ENCODE results near the gene IMPA2. TPM values are rescaled to one million over a fixed set of nuclear protein-coding genes. Genes with fewer than 3 reads are reported as not detected.
"Not testable (repeated sequence)": the region's sequence is repeated elsewhere in the genome, so short reads cannot be mapped to it uniquely, and the experiment has no call there.

Gene IMPA2
- total RNA-seq, 1 experiment from 2014 or later: 37.6 TPM

DNA sequence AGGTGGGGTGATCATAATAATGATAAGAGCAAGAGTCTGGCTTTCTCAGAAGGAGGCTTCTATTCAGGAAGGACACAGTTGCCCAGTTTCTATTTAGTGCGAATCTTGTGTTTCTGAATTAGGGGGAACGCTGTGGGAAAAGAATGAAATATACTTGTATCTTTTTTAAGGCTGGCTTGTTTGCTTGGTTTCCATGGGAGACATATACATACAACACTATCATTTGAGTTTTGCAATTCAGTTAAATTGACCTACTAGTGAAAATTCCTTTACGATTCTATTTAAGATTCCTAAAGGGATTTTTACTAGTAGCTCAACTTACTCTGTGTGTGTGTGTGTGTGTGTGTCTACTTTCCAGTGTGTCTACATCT, 87.6 kb downstream of the IMPA2 start:
- Histone ChIP-seq H3K9me3 (ENCODE audit: control insufficient read depth, insufficient read depth, low read depth, low read length) (no peaks in the 10 kb centered on the region), H3K27me3 (ENCODE audit: control insufficient read depth, insufficient read depth, low read length) (no peaks in the 10 kb centered on the region), H3K36me3 (ENCODE audit: control insufficient read depth, insufficient read depth, low read length) (no peaks in the 10 kb centered on the region), H3K27ac (ENCODE audit: low read length) (no peak overlapping the region), H3K4me1 (ENCODE audit: control insufficient read depth, insufficient read depth, low read length) (no peaks in the 10 kb centered on the region), H3K4me3 (ENCODE audit: low read depth in 2 of 2, low read length in 2 of 2) (no peak overlapping the region)
- ChIA-PET POLR2A (no interaction called here), CTCF (no interaction called here)
- in situ Hi-C loops (cut with HindIII; ENCODE audit: low pct_unique_long_range_greater_than_20kb, low sequenced_read_pairs): no loop called here
- DNase-seq (ENCODE audit: low read depth, low spot score) (no peak), ATAC-seq (no peak)
- TF ChIP-seq REST (IDR thresholded peaks at IDR 0.05; ENCODE audit: insufficient read depth in 1 of 2, low read depth in 2 of 2, low read length in 1 of 2) (no peak), SIN3A (IDR thresholded peaks at IDR 0.05; ENCODE audit: borderline replicate concordance, insufficient read depth, low read depth, low read length) (no peak), POLR2AphosphoS5 (IDR thresholded peaks at IDR 0.05; ENCODE audit: low read depth, low read length) (no peak), TCF7L2 (IDR thresholded peaks at IDR 0.05; ENCODE audit: low read depth, low read length) (no peak)
- TF ChIP-seq, protein P1, sequence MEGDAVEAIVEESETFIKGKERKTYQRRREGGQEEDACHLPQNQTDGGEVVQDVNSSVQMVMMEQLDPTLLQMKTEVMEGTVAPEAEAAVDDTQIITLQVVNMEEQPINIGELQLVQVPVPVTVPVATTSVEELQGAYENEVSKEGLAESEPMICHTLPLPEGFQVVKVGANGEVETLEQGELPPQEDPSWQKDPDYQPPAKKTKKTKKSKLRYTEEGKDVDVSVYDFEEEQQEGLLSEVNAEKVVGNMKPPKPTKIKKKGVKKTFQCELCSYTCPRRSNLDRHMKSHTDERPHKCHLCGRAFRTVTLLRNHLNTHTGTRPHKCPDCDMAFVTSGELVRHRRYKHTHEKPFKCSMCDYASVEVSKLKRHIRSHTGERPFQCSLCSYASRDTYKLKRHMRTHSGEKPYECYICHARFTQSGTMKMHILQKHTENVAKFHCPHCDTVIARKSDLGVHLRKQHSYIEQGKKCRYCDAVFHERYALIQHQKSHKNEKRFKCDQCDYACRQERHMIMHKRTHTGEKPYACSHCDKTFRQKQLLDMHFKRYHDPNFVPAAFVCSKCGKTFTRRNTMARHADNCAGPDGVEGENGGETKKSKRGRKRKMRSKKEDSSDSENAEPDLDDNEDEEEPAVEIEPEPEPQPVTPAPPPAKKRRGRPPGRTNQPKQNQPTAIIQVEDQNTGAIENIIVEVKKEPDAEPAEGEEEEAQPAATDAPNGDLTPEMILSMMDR (IDR thresholded peaks at IDR 0.05): no peak
- intact Hi-C loops (cut with micrococcal nuclease; ENCODE audit: unreplicated experiment): no loop called here
- BruUV-seq (replicated peaks): no TSS peak

- CTCF ChIA-PET; ATAC-seq; H3K9me3 ChIP-seq (ENCODE audit: control insufficient read depth, insufficient read depth, low read depth, low read length); H3K27ac ChIP-seq (ENCODE audit: low read length); BruUV-seq (replicated peaks); in situ Hi-C loops (cut with HindIII; ENCODE audit: low pct_unique_long_range_greater_than_20kb, low sequenced_read_pairs); DNase-seq (ENCODE audit: low read depth, low spot score); H3K4me1 ChIP-seq (ENCODE audit: control insufficient read depth, insufficient read depth, low read length); H3K4me3 ChIP-seq (ENCODE audit: low read depth in 2 of 2, low read length in 2 of 2); intact Hi-C loops (cut with micrococcal nuclease; ENCODE audit: unreplicated experiment); H3K27me3 ChIP-seq (ENCODE audit: control insufficient read depth, insufficient read depth, low read length); H3K36me3 ChIP-seq (ENCODE audit: control insufficient read depth, insufficient read depth, low read length); POLR2A ChIA-PET: not testable (repeated sequence)
Observed at GRCh38 chr18:12071066-12071465, 89.8 kb downstream of the IMPA2 start.

- intact Hi-C loops (cut with micrococcal nuclease; ENCODE audit: unreplicated experiment): no loop called here
- Histone ChIP-seq H3K4me1 (ENCODE audit: control insufficient read depth, insufficient read depth, low read length) (no peaks in the 10 kb centered on the region), H3K27ac (ENCODE audit: low read length) (no peak overlapping the region), H3K36me3 (ENCODE audit: control insufficient read depth, insufficient read depth, low read length) (no peaks in the 10 kb centered on the region), H3K4me3 (ENCODE audit: low read depth in 2 of 2, low read length in 2 of 2) (no peak overlapping the region), H3K27me3 (ENCODE audit: control insufficient read depth, insufficient read depth, low read length) (no peaks in the 10 kb centered on the region), H3K9me3 (ENCODE audit: control insufficient read depth, insufficient read depth, low read depth, low read length) (no peaks in the 10 kb centered on the region)
- TF ChIP-seq TCF7L2 (IDR thresholded peaks at IDR 0.05; ENCODE audit: low read depth, low read length): no peak
- TF ChIP-seq, protein P1 (IDR thresholded peaks at IDR 0.05): no peak
- TF ChIP-seq POLR2AphosphoS5 (IDR thresholded peaks at IDR 0.05; ENCODE audit: low read depth, low read length): no peak
- TF ChIP-seq SIN3A (IDR thresholded peaks at IDR 0.05; ENCODE audit: borderline replicate concordance, insufficient read depth, low read depth, low read length): no peak
- TF ChIP-seq REST (IDR thresholded peaks at IDR 0.05; ENCODE audit: insufficient read depth in 1 of 2, low read depth in 2 of 2, low read length in 1 of 2): no peak
- ATAC-seq: no peak
- ChIA-PET POLR2A (no interaction called here), CTCF (no interaction called here)
- no peak for DNase-seq (ENCODE audit: low read depth, low spot score)
- BruUV-seq (replicated peaks): no TSS peak
- in situ Hi-C loops (cut with HindIII; ENCODE audit: low pct_unique_long_range_greater_than_20kb, low sequenced_read_pairs): no loop called here
Observed at GRCh38 chr18:12072996-12073395, 91.7 kb downstream of the IMPA2 start.
